WTC11 (cell line): ENCODE data around the gene CNTLN.

Experiments
- ATF1 ChIP-seq: sonication (generic); formaldehyde crosslinking; IDR thresholded peaks from 2 replicates; pipeline ENCODE4 v1.8.1; 2023; ENCODE audit warnings: mild to moderate bottlenecking, moderate library complexity, missing genetic modification reagents
- CBFB ChIP-seq: sonication (generic); formaldehyde crosslinking; IDR thresholded peaks from 2 replicates; pipeline ENCODE4 v1.8.1; 2022; ENCODE audit warnings: mild to moderate bottlenecking, low read depth, missing genetic modification reagents
- CREM ChIP-seq: sonication (generic); formaldehyde crosslinking; IDR thresholded peaks from 2 replicates; pipeline ENCODE4 v1.8.1; 2022; ENCODE audit warnings: mild to moderate bottlenecking, missing genetic modification reagents, moderate library complexity
- ETV6 ChIP-seq: sonication (generic); formaldehyde crosslinking; IDR thresholded peaks from 2 replicates; pipeline ENCODE4 v1.8.1; 2022; ENCODE audit warnings: mild to moderate bottlenecking, missing genetic modification reagents
- FOXJ3 ChIP-seq: sonication (generic); formaldehyde crosslinking; IDR thresholded peaks from 2 replicates; pipeline ENCODE4 v1.9.0; 2021; ENCODE audit warnings: missing genetic modification reagents, mild to moderate bottlenecking, borderline replicate concordance
- JUN ChIP-seq: sonication (generic); formaldehyde crosslinking; IDR thresholded peaks from 2 replicates; pipeline ENCODE4 v1.8.0; 2023; ENCODE audit warnings: mild to moderate bottlenecking, missing genetic modification reagents
- SMAD3 ChIP-seq: sonication (generic); formaldehyde crosslinking; IDR thresholded peaks from 2 replicates; pipeline ENCODE4 v1.8.0; 2022; ENCODE audit warnings: missing genetic modification reagents, mild to moderate bottlenecking, borderline replicate concordance
- SMAD4 ChIP-seq: sonication (generic); formaldehyde crosslinking; IDR thresholded peaks from 2 replicates; pipeline ENCODE4 v1.8.0; 2022; ENCODE audit warnings: mild to moderate bottlenecking, missing genetic modification reagents
- TF ChIP-seq, protein P1 (sequence below): fragments of 200-600 bp; IDR thresholded peaks from 2 replicates; pipeline ENCODE4 v1.8.0; 2022; ENCODE audit warnings: antibody characterized with exemption
- TF ChIP-seq, protein P2 (sequence below): sonication (generic); formaldehyde crosslinking; IDR thresholded peaks from 2 replicates; pipeline ENCODE4 v1.8.0; 2022; ENCODE audit warnings: missing genetic modification reagents
- TF ChIP-seq, protein P3 (sequence below): sonication (generic); formaldehyde crosslinking; IDR thresholded peaks from 2 replicates; pipeline ENCODE4 v1.8.0; 2022; ENCODE audit warnings: mild to moderate bottlenecking, missing genetic modification reagents
- TF ChIP-seq, protein P4 (sequence below): sonication (generic); formaldehyde crosslinking; IDR thresholded peaks from 2 replicates; pipeline ENCODE4 v1.8.1; 2023; ENCODE audit warnings: mild to moderate bottlenecking, moderate library complexity, missing genetic modification reagents
- TF ChIP-seq, protein P5 (sequence below): sonication (generic); formaldehyde crosslinking; IDR thresholded peaks from 2 replicates; pipeline ENCODE4 v1.8.1; 2023; ENCODE audit warnings: mild to moderate bottlenecking, missing genetic modification reagents, moderate library complexity

- no peak for TF ChIP-seq ATF1
- TF ChIP-seq, protein P1, sequence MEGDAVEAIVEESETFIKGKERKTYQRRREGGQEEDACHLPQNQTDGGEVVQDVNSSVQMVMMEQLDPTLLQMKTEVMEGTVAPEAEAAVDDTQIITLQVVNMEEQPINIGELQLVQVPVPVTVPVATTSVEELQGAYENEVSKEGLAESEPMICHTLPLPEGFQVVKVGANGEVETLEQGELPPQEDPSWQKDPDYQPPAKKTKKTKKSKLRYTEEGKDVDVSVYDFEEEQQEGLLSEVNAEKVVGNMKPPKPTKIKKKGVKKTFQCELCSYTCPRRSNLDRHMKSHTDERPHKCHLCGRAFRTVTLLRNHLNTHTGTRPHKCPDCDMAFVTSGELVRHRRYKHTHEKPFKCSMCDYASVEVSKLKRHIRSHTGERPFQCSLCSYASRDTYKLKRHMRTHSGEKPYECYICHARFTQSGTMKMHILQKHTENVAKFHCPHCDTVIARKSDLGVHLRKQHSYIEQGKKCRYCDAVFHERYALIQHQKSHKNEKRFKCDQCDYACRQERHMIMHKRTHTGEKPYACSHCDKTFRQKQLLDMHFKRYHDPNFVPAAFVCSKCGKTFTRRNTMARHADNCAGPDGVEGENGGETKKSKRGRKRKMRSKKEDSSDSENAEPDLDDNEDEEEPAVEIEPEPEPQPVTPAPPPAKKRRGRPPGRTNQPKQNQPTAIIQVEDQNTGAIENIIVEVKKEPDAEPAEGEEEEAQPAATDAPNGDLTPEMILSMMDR: no peak
- TF ChIP-seq, protein P2, sequence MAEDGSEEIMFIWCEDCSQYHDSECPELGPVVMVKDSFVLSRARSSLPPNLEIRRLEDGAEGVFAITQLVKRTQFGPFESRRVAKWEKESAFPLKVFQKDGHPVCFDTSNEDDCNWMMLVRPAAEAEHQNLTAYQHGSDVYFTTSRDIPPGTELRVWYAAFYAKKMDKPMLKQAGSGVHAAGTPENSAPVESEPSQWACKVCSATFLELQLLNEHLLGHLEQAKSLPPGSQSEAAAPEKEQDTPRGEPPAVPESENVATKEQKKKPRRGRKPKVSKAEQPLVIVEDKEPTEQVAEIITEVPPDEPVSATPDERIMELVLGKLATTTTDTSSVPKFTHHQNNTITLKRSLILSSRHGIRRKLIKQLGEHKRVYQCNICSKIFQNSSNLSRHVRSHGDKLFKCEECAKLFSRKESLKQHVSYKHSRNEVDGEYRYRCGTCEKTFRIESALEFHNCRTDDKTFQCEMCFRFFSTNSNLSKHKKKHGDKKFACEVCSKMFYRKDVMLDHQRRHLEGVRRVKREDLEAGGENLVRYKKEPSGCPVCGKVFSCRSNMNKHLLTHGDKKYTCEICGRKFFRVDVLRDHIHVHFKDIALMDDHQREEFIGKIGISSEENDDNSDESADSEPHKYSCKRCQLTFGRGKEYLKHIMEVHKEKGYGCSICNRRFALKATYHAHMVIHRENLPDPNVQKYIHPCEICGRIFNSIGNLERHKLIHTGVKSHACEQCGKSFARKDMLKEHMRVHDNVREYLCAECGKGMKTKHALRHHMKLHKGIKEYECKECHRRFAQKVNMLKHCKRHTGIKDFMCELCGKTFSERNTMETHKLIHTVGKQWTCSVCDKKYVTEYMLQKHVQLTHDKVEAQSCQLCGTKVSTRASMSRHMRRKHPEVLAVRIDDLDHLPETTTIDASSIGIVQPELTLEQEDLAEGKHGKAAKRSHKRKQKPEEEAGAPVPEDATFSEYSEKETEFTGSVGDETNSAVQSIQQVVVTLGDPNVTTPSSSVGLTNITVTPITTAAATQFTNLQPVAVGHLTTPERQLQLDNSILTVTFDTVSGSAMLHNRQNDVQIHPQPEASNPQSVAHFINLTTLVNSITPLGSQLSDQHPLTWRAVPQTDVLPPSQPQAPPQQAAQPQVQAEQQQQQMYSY (CRISPR knock-in tag): no peak
- no peak for TF ChIP-seq CBFB (CRISPR knock-in tag)
- TF ChIP-seq, protein P3, sequence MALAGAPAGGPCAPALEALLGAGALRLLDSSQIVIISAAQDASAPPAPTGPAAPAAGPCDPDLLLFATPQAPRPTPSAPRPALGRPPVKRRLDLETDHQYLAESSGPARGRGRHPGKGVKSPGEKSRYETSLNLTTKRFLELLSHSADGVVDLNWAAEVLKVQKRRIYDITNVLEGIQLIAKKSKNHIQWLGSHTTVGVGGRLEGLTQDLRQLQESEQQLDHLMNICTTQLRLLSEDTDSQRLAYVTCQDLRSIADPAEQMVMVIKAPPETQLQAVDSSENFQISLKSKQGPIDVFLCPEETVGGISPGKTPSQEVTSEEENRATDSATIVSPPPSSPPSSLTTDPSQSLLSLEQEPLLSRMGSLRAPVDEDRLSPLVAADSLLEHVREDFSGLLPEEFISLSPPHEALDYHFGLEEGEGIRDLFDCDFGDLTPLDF (CRISPR knock-in tag): no peak
- TF ChIP-seq JUN: no peak
- TF ChIP-seq CREM (CRISPR knock-in tag): no peak
- TF ChIP-seq ETV6 (CRISPR knock-in tag): no peak
- no peak for TF ChIP-seq SMAD4 (CRISPR knock-in tag)
- TF ChIP-seq SMAD3 (CRISPR knock-in tag): no peak
- no peak for TF ChIP-seq FOXJ3
- TF ChIP-seq, protein P4, sequence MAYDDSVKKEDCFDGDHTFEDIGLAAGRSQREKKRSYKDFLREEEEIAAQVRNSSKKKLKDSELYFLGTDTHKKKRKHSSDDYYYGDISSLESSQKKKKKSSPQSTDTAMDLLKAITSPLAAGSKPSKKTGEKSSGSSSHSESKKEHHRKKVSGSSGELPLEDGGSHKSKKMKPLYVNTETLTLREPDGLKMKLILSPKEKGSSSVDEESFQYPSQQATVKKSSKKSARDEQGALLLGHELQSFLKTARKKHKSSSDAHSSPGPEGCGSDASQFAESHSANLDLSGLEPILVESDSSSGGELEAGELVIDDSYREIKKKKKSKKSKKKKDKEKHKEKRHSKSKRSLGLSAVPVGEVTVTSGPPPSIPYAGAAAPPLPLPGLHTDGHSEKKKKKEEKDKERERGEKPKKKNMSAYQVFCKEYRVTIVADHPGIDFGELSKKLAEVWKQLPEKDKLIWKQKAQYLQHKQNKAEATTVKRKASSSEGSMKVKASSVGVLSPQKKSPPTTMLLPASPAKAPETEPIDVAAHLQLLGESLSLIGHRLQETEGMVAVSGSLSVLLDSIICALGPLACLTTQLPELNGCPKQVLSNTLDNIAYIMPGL: no peak
- TF ChIP-seq, protein P5, sequence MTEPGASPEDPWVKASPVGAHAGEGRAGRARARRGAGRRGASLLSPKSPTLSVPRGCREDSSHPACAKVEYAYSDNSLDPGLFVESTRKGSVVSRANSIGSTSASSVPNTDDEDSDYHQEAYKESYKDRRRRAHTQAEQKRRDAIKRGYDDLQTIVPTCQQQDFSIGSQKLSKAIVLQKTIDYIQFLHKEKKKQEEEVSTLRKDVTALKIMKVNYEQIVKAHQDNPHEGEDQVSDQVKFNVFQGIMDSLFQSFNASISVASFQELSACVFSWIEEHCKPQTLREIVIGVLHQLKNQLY (CRISPR knock-in tag): no peak
These were observed 188.3 kb downstream of the CNTLN start for GRCh38 chr9:17322882-17323864.
